CD14-positive monocyte (primary cell): ENCODE data around the gene C19orf12. TPM values are rescaled to one million over a fixed set of nuclear protein-coding genes. Genes with fewer than 3 reads are reported as not detected.

ENCODE experiments used
- DNase-seq, 3 donors: peaks; one replicate each; pipeline ENCODE4 v3.0.0-alpha.2; 2011 to 2022
- H2AFZ ChIP-seq: 2 replicates; pipeline ENCODE4 v1.6.0; 2012; ENCODE audit warnings: mild to moderate bottlenecking, low read depth, low read length, inconsistent platforms; ENCODE audit not compliant: insufficient read depth, poor library complexity, severe bottlenecking
- H3K27ac ChIP-seq, 2 donors: 1 replicate in 1 of 2; 2 replicates in 1 of 2; pipeline ENCODE4 v1.5.1; 2012 to 2013; ENCODE audit warnings: low read length in 2 of 2, control low read depth in 1 of 2, inconsistent platforms in 1 of 2, low read depth in 1 of 2, mild to moderate bottlenecking in 1 of 2
- H3K27me3 ChIP-seq, 2 donors: one replicate each; pipeline versions ENCODE4 v1.6.0 to v1.6.1; 2011 to 2013; ENCODE audit warnings: low read length in 2 of 2; ENCODE audit not compliant: control insufficient read depth in 2 of 2, insufficient read depth in 2 of 2
- H3K36me3 ChIP-seq, 2 donors: replicated peaks in 1 of 2; 1 replicate in 1 of 2; 2 replicates in 1 of 2; pipeline versions ENCODE4 v1.5.1 to v1.6.1; 2012 to 2013; ENCODE audit warnings: low read length in 2 of 2, control low read depth in 1 of 2, inconsistent platforms in 1 of 2, mild to moderate bottlenecking in 1 of 2; ENCODE audit not compliant: insufficient read depth in 2 of 2, control insufficient read depth in 1 of 2
- H3K4me1 ChIP-seq, 2 donors: 1 replicate in 1 of 2; 2 replicates in 1 of 2; pipeline versions ENCODE4 v1.5.1 to v1.6.1; 2012 to 2013; ENCODE audit warnings: low read length in 2 of 2, control low read depth in 1 of 2, inconsistent platforms in 1 of 2, mild to moderate bottlenecking in 1 of 2, moderate library complexity in 1 of 2; ENCODE audit not compliant: insufficient read depth in 2 of 2, control insufficient read depth in 1 of 2
- H3K4me2 ChIP-seq: replicated peaks from 2 replicates; pipeline ENCODE3; 2012; ENCODE audit warnings: low read length, moderate library complexity, mild to moderate bottlenecking; ENCODE audit not compliant: poor library complexity, severe bottlenecking; ENCODE audit errors: extremely low read depth
- H3K4me3 ChIP-seq, 3 experiments: fragments of 200-600 bp in 1 of 3; sonication (generic) in 1 of 3; replicated peaks in 1 of 3; 1 replicate in 2 of 3; 2 replicates in 1 of 3; pipeline ENCODE4 v1.5.1; 2011 to 2013; ENCODE audit warnings: low read length in 3 of 3, mild to moderate bottlenecking in 3 of 3, control low read depth in 2 of 3, low read depth in 2 of 3, inconsistent platforms in 1 of 3, moderate library complexity in 1 of 3
- H3K79me2 ChIP-seq: 2 replicates; pipeline ENCODE4 v1.6.0; 2012; ENCODE audit warnings: mild to moderate bottlenecking, control low read depth, inconsistent platforms, low read length, moderate library complexity; ENCODE audit not compliant: insufficient read depth
- H3K9ac ChIP-seq: 2 replicates; pipeline ENCODE4 v1.6.0; 2017; ENCODE audit warnings: low read length, mild to moderate bottlenecking; ENCODE audit not compliant: insufficient read depth, poor library complexity, severe bottlenecking
- H3K9me3 ChIP-seq, 2 donors: replicated peaks in 1 of 2; 1 replicate in 1 of 2; 2 replicates in 1 of 2; pipeline versions ENCODE4 v1.5.1 to v1.6.1; 2012 to 2013; ENCODE audit warnings: low read length in 2 of 2, control low read depth in 1 of 2; ENCODE audit not compliant: control insufficient read depth in 1 of 2, insufficient read depth in 1 of 2
- H4K20me1 ChIP-seq: 2 replicates; pipeline ENCODE4 v1.6.0; 2012; ENCODE audit warnings: mild to moderate bottlenecking, low read length, control low read depth, moderate library complexity; ENCODE audit not compliant: insufficient read depth
- H3K27ac Mint-ChIP-seq, 7 donors: one replicate each; pipeline ENCODE4 v1.8.0; 2020; ENCODE audit warnings: mild to moderate bottlenecking in 7 of 7, mixed read lengths in 7 of 7, moderate library complexity in 6 of 7, inconsistent platforms in 2 of 7
- H3K27me3 Mint-ChIP-seq, 3 donors: one replicate each; pipeline ENCODE4 v1.8.0; 2021 to 2022; ENCODE audit warnings: low read depth in 3 of 3, mild to moderate bottlenecking in 3 of 3, mixed read lengths in 3 of 3, moderate library complexity in 3 of 3, inconsistent platforms in 1 of 3
- H3K36me3 Mint-ChIP-seq, 2 donors: one replicate each; pipeline ENCODE4 v1.8.0; 2020; ENCODE audit warnings: mixed read lengths in 2 of 2, inconsistent platforms in 1 of 2, mild to moderate bottlenecking in 1 of 2
- H3K4me1 Mint-ChIP-seq: one replicate; pipeline ENCODE4 v1.8.0; 2020; ENCODE audit warnings: mild to moderate bottlenecking, mixed read lengths
- H3K4me3 Mint-ChIP-seq, 2 donors: one replicate each; pipeline ENCODE4 v1.8.0; 2020; ENCODE audit warnings: mild to moderate bottlenecking in 2 of 2, mixed read lengths in 2 of 2, moderate library complexity in 1 of 2
- H3K9me3 Mint-ChIP-seq, 7 donors: one replicate each; pipeline ENCODE4 v1.8.0; 2020 to 2022; ENCODE audit warnings: mixed read lengths in 7 of 7, mild to moderate bottlenecking in 6 of 7, moderate library complexity in 6 of 7, inconsistent platforms in 2 of 7
- CTCF ChIP-seq: fragments of 200-600 bp; IDR thresholded peaks from one replicate; pipeline ENCODE4 v1.8.0; 2022; ENCODE audit warnings: antibody characterized with exemption, mild to moderate bottlenecking
- WGBS: methylation state at CpG from one replicate; pipeline ENCODE4 v1.1.5; 2013; ENCODE audit warnings: missing lambda C conversion rate; ENCODE audit not compliant: insufficient coverage; 5-methylcytosine and 5-hydroxymethylcytosine counted together
- intact Hi-C, 2 donors: fragments of 100-400 bp; cut with micrococcal nuclease; formaldehyde crosslinking; loops; one replicate each; pipeline versions ENCODE4 v1.15.0 to v1.15.1; 2023
- polyA plus RNA-seq, 3 donors: library from polyadenylated mRNA; depleted of rRNA in 1 of 3; unstranded in 2 of 3; stranded (reverse) in 1 of 3; fragments of 300-500 nt in 2 of 3; fragments of >200 nt in 1 of 3; fragmentation: Illumina TruSeq in 2 of 3; gene quantifications; 1 replicate in 2 of 3; 2 replicates in 1 of 3; pipeline ENCODE4 v1.2.3, GENCODE V29; 2012 to 2021

Gene C19orf12
- polyA plus RNA-seq, 3 donors: 6.0 to 8.0 (median 6.8) TPM

DNA sequence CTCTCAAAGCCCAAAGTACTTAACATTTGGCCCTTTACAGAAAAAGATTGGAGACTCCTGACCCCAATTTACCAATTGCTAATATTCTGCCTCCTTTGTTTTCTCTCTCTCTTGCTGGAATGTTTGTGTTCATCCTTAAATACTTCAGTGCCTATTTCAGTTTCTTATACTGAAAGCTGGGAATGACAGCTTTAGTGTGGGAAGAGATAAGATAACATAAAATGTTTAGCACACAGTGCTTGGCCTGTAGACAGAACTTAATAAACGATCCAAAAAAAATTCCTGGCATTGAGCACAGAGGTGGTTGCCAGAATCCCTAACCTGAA lies 52.8 kb downstream of the C19orf12 start:
- no peak overlapping the region for H3K4me3 Mint-ChIP-seq

GRCh38 chr19:29660835-29661234 lies 54.2 kb downstream of the C19orf12 start:
- Histone ChIP-seq H3K27me3 (peaks cover 0 to 4% of the 10 kb centered on the region in 2 donors), H3K4me2 (no peak overlapping the region), H3K79me2 (no peaks in the 10 kb centered on the region), H3K9ac (no peak overlapping the region), H3K9me3 (no peaks in the 10 kb centered on the region), H4K20me1 (no peaks in the 10 kb centered on the region), H3K27ac (no peak overlapping the region), H3K36me3 (no peaks in the 10 kb centered on the region), H2AFZ (no peak overlapping the region), H3K4me1 (peaks cover 8 to 13% of the 10 kb centered on the region in 2 donors), H3K4me3 (no peak overlapping the region)
- no peak for DNase-seq
- H3K4me3 Mint-ChIP-seq: no peak overlapping the region
- H3K9me3 Mint-ChIP-seq: no peaks in the 10 kb centered on the region
- peaks cover 11% of the 10 kb centered on the region for H3K4me1 Mint-ChIP-seq
- H3K36me3 Mint-ChIP-seq: no peaks in the 10 kb centered on the region
- peaks cover 2 to 9% (median 8%) of the 10 kb centered on the region in 3 donors for H3K27me3 Mint-ChIP-seq
- H3K27ac Mint-ChIP-seq: no peak overlapping the region
- intact Hi-C loops: no loop called here
- TF ChIP-seq CTCF: no peak
- WGBS: 95% methylated on average over 4 of the region's 10 CpGs

More for the DNA sequence above, 52.8 kb downstream of the C19orf12 start:
- Histone ChIP-seq H3K27ac (no peak overlapping the region), H3K4me3 (no peak overlapping the region), H3K9me3 (no peaks in the 10 kb centered on the region), H3K27me3 (peaks cover 0 to 11% of the 10 kb centered on the region in 2 donors), H4K20me1 (no peaks in the 10 kb centered on the region), H3K4me1 (peaks cover 10 to 16% of the 10 kb centered on the region in 2 donors), H3K9ac (no peak overlapping the region), H2AFZ (no peak overlapping the region), H3K4me2 (no peak overlapping the region), H3K79me2 (no peaks in the 10 kb centered on the region), H3K36me3 (no peaks in the 10 kb centered on the region)
- Mint-ChIP-seq H3K4me1 (peaks cover 20% of the 10 kb centered on the region), H3K9me3 (peaks cover 0 to 2% (median 0%) of the 10 kb centered on the region in 7 donors), H3K27ac (no peak overlapping the region), H3K27me3 (peaks cover 0 to 22% (median 12%) of the 10 kb centered on the region in 3 donors), H3K36me3 (no peaks in the 10 kb centered on the region)
- 89% methylated on average over 1 of the region's 1 CpG for WGBS
- intact Hi-C loops: no loop called here
- TF ChIP-seq CTCF: no peak
- no peak for DNase-seq
